Smooth muscle cell (in vitro differentiated cells): Measurements from ENCODE around the gene SYTL2. TPM values are rescaled to one million over a fixed set of nuclear protein-coding genes. Genes with fewer than 3 reads are reported as not detected.

Experiments
- DNase-seq: peaks from one replicate; lab custom pipeline; 2025; ENCODE audit not compliant: unreplicated experiment; lab: John Stamatoyannopoulos, UW
- H2AFZ ChIP-seq: fragments of 200-600 bp; sonication (generic); 2 replicates; pipeline ENCODE4 v1.6.0; 2016; ENCODE audit warnings: antibody characterized with exemption, low read depth, mild to moderate bottlenecking
- H3F3A ChIP-seq: fragments of 200-600 bp; sonication (generic); 2 replicates; pipeline ENCODE4 v1.6.0; 2017; ENCODE audit warnings: antibody characterized with exemption, low read depth
- H3K27ac ChIP-seq: fragments of 200-600 bp; sonication (generic); 2 replicates; pipeline ENCODE4 v1.5.1; 2016; ENCODE audit warnings: low read depth, mild to moderate bottlenecking
- H3K27me3 ChIP-seq: fragments of 200-600 bp; sonication (generic); 2 replicates; pipeline ENCODE4 v1.6.1; 2016; ENCODE audit warnings: low read depth, mild to moderate bottlenecking
- H3K36me3 ChIP-seq: fragments of 200-600 bp; sonication (generic); 2 replicates; pipeline ENCODE4 v1.5.1; 2016; ENCODE audit warnings: low read depth
- H3K4me1 ChIP-seq: fragments of 200-600 bp; sonication (generic); 2 replicates; pipeline ENCODE4 v1.5.1; 2016; ENCODE audit warnings: low read depth
- H3K4me2 ChIP-seq: fragments of 200-600 bp; sonication (generic); 2 replicates; pipeline ENCODE4 v1.6.0; 2016; ENCODE audit warnings: mild to moderate bottlenecking
- H3K4me3 ChIP-seq: fragments of 200-600 bp; sonication (generic); 2 replicates; pipeline ENCODE4 v1.5.1; 2016; ENCODE audit warnings: mild to moderate bottlenecking
- H3K79me2 ChIP-seq: fragments of 200-600 bp; sonication (generic); 2 replicates; pipeline ENCODE4 v1.6.0; 2016; ENCODE audit warnings: low read depth, mild to moderate bottlenecking
- H3K9ac ChIP-seq: fragments of 200-600 bp; sonication (generic); 2 replicates; pipeline ENCODE4 v1.6.0; 2016; ENCODE audit warnings: low read depth
- H3K9me3 ChIP-seq: fragments of 200-600 bp; sonication (generic); replicated peaks from 2 replicates; pipeline ENCODE4 v1.5.1; 2016; ENCODE audit warnings: low read depth
- H4K20me1 ChIP-seq: fragments of 200-600 bp; sonication (generic); 2 replicates; pipeline ENCODE4 v1.6.0; 2016; ENCODE audit warnings: low read depth
- WGBS: methylation state at CpG from one replicate; pipeline ENCODE4 v1.1.7; 2016; ENCODE audit warnings: low lambda C conversion rate; 5-methylcytosine and 5-hydroxymethylcytosine counted together
- polyA plus RNA-seq: library from polyadenylated mRNA; unstranded; fragments of >200 nt; fragmentation: Nextera tagmentation; extraction: Ambion mirVana; gene quantifications from 2 replicates; pipeline ENCODE4 v1.2.1, GENCODE V29; 2016
- total RNA-seq: library from RNA; depleted of rRNA; stranded (reverse); fragments of >200 nt; gene quantifications from 2 replicates; pipeline ENCODE4 v1.2.3, GENCODE V29; 2014
- TF ChIP-seq, protein P1 (sequence below): fragments of 200-600 bp; sonication (generic); IDR thresholded peaks from 2 replicates; pipeline ENCODE4 v1.5.1; 2017; ENCODE audit warnings: borderline replicate concordance, mild to moderate bottlenecking, antibody characterized with exemption; ENCODE audit not compliant: insufficient read depth, poor library complexity, severe bottlenecking

The SYTL2 gene
- total and polyA plus RNA-seq, 2 experiments from 2014 or later, result 10.4 to 50.7 TPM

- 12% methylated on average over 4 of the region's 4 CpGs for WGBS
- Histone ChIP-seq H3K9ac (no peak overlapping the region), H3K27me3 (peaks cover 7% of the 10 kb centered on the region), H3K27ac (no peak overlapping the region), H3K4me2 (peak overlapping the region; percentile 96), H3K36me3 (no peaks in the 10 kb centered on the region), H3F3A (no peaks in the 10 kb centered on the region), H3K9me3 (no peaks in the 10 kb centered on the region), H2AFZ (no peak overlapping the region), H4K20me1 (no peaks in the 10 kb centered on the region), H3K4me3 (peak overlapping the region; percentile 64), H3K79me2 (no peaks in the 10 kb centered on the region), H3K4me1 (peaks cover 8% of the 10 kb centered on the region)
- DNase-seq, result no peak
- TF ChIP-seq, protein P1, sequence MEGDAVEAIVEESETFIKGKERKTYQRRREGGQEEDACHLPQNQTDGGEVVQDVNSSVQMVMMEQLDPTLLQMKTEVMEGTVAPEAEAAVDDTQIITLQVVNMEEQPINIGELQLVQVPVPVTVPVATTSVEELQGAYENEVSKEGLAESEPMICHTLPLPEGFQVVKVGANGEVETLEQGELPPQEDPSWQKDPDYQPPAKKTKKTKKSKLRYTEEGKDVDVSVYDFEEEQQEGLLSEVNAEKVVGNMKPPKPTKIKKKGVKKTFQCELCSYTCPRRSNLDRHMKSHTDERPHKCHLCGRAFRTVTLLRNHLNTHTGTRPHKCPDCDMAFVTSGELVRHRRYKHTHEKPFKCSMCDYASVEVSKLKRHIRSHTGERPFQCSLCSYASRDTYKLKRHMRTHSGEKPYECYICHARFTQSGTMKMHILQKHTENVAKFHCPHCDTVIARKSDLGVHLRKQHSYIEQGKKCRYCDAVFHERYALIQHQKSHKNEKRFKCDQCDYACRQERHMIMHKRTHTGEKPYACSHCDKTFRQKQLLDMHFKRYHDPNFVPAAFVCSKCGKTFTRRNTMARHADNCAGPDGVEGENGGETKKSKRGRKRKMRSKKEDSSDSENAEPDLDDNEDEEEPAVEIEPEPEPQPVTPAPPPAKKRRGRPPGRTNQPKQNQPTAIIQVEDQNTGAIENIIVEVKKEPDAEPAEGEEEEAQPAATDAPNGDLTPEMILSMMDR, result no peak
Measured at GRCh38 chr11:85809863-85810262, 1.1 kb downstream of the SYTL2 start.

- H3K9ac ChIP-seq, result no peak overlapping the region
- H3K27me3 ChIP-seq, result peaks cover 7% of the 10 kb centered on the region
- no peaks in the 10 kb centered on the region for H3K36me3 ChIP-seq
- no peaks in the 10 kb centered on the region for H4K20me1 ChIP-seq
- H2AFZ ChIP-seq, result no peak overlapping the region
- H3K4me2 ChIP-seq, result peak overlapping the region; percentile 96
- H3K27ac ChIP-seq, result no peak overlapping the region
- TF ChIP-seq, protein P1, result no peak
- DNase-seq, result no peak
- peaks cover 8% of the 10 kb centered on the region for H3K4me1 ChIP-seq
- no peaks in the 10 kb centered on the region for H3K79me2 ChIP-seq
- no peak overlapping the region for H3K4me3 ChIP-seq
- H3F3A ChIP-seq, result no peaks in the 10 kb centered on the region
- H3K9me3 ChIP-seq, result no peaks in the 10 kb centered on the region
- 74% methylated on average over 4 of the region's 4 CpGs for WGBS
Measured at GRCh38 chr11:85809191-85809590, 1.8 kb downstream of the SYTL2 start.

GRCh38 chr11:85806876-85807275, 4.1 kb downstream of the SYTL2 start:
- Histone ChIP-seq H2AFZ (no peak overlapping the region), H3K4me1 (peaks cover 8% of the 10 kb centered on the region), H3K4me2 (no peak overlapping the region), H4K20me1 (no peaks in the 10 kb centered on the region), H3K36me3 (no peaks in the 10 kb centered on the region), H3K27ac (no peak overlapping the region), H3F3A (no peaks in the 10 kb centered on the region), H3K27me3 (no peaks in the 10 kb centered on the region), H3K9me3 (no peaks in the 10 kb centered on the region), H3K4me3 (no peak overlapping the region), H3K79me2 (no peaks in the 10 kb centered on the region), H3K9ac (no peak overlapping the region)
- WGBS, result 83% methylated on average over 2 of the region's 2 CpGs
- DNase-seq, result no peak
- TF ChIP-seq, protein P1, result no peak

GRCh38 chr11:85806016-85806415, 4.9 kb downstream of the SYTL2 start:
- Histone ChIP-seq H3F3A (no peaks in the 10 kb centered on the region), H4K20me1 (no peaks in the 10 kb centered on the region), H3K9me3 (no peaks in the 10 kb centered on the region), H3K27ac (no peak overlapping the region), H3K4me1 (peaks cover 4% of the 10 kb centered on the region), H3K27me3 (no peaks in the 10 kb centered on the region), H3K4me2 (no peak overlapping the region), H3K4me3 (no peak overlapping the region), H3K9ac (no peak overlapping the region), H2AFZ (no peak overlapping the region), H3K79me2 (no peaks in the 10 kb centered on the region), H3K36me3 (no peaks in the 10 kb centered on the region)
- DNase-seq, result no peak
- TF ChIP-seq, protein P1, result no peak
